ENCODE results near the gene EPB41L1. TPM values are rescaled to one million over a fixed set of nuclear protein-coding genes. Genes with fewer than 3 reads are reported as not detected.

EPB41L1 gene
- total and polyA plus RNA-seq, 5 donors from 2014 or later, result 0.54 TPM; not detected in 4

GRCh38 chr20:36249450-36249849 is 94.9 kb downstream of the EPB41L1 start:
- Mint-ChIP-seq H3K9me3 (no peaks in the 10 kb centered on the region), H3K4me3 (no peak overlapping the region), H3K27me3 (no peaks in the 10 kb centered on the region), H3K36me3 (peaks cover 36% of the 10 kb centered on the region), H3K4me1 (peaks cover 0 to 44% (median 26%) of the 10 kb centered on the region in 4 donors), H3K27ac (peak overlapping the region in 2 of 3 donors; percentile 40 to 42)
- Histone ChIP-seq H3K9me3 (ENCODE audit: control insufficient read depth in 2 of 2, low read length in 2 of 2) (no peaks in the 10 kb centered on the region), H3K4me3 (ENCODE audit: low read depth, low read length) (no peak overlapping the region), H3K27me3 (ENCODE audit: control insufficient read depth, insufficient read depth, low read length) (no peaks in the 10 kb centered on the region), H3K4me1 (ENCODE audit: control insufficient read depth, insufficient read depth, low read length, poor library complexity, severe bottlenecking) (peaks cover 6% of the 10 kb centered on the region), H3K27ac (ENCODE audit: insufficient read depth, low read length, poor library complexity, severe bottlenecking) (no peak overlapping the region), H3K36me3 (ENCODE audit: control insufficient read depth, insufficient read depth, low read length) (peaks cover 87% of the 10 kb centered on the region)
- ATAC-seq (ENCODE audit: low read depth in 2 of 2), result no peak
- DNase-seq, result no peak

GRCh38 chr20:36251426-36251825 is 96.9 kb downstream of the EPB41L1 start:
- Histone ChIP-seq H3K27me3 (ENCODE audit: control insufficient read depth, insufficient read depth, low read length) (no peaks in the 10 kb centered on the region), H3K9me3 (ENCODE audit: control insufficient read depth in 2 of 2, low read length in 2 of 2) (no peaks in the 10 kb centered on the region), H3K36me3 (ENCODE audit: control insufficient read depth, insufficient read depth, low read length) (peaks cover 84% of the 10 kb centered on the region), H3K4me3 (ENCODE audit: low read depth, low read length) (no peak overlapping the region), H3K27ac (ENCODE audit: insufficient read depth, low read length, poor library complexity, severe bottlenecking) (no peak overlapping the region), H3K4me1 (ENCODE audit: control insufficient read depth, insufficient read depth, low read length, poor library complexity, severe bottlenecking) (peaks cover 6% of the 10 kb centered on the region)
- Mint-ChIP-seq H3K27ac (no peak overlapping the region), H3K36me3 (peaks cover 43% of the 10 kb centered on the region), H3K9me3 (no peaks in the 10 kb centered on the region), H3K4me1 (peaks cover 0 to 40% (median 26%) of the 10 kb centered on the region in 4 donors), H3K27me3 (no peaks in the 10 kb centered on the region), H3K4me3 (no peak overlapping the region)
- no peak for DNase-seq
- no peak for ATAC-seq (ENCODE audit: low read depth in 2 of 2)

- Histone ChIP-seq H3K36me3 (ENCODE audit: control insufficient read depth, insufficient read depth, low read length) (peaks cover 81% of the 10 kb centered on the region), H3K4me1 (ENCODE audit: control insufficient read depth, insufficient read depth, low read length, poor library complexity, severe bottlenecking) (peaks cover 6% of the 10 kb centered on the region), H3K4me3 (ENCODE audit: low read depth, low read length) (no peak overlapping the region), H3K27ac (ENCODE audit: insufficient read depth, low read length, poor library complexity, severe bottlenecking) (no peak overlapping the region), H3K27me3 (ENCODE audit: control insufficient read depth, insufficient read depth, low read length) (no peaks in the 10 kb centered on the region), H3K9me3 (ENCODE audit: control insufficient read depth in 2 of 2, low read length in 2 of 2) (no peaks in the 10 kb centered on the region)
- ATAC-seq (ENCODE audit: low read depth in 2 of 2) (no peak), DNase-seq (no peak)
- Mint-ChIP-seq H3K4me1 (peaks cover 0 to 36% (median 26%) of the 10 kb centered on the region in 4 donors), H3K27me3 (no peaks in the 10 kb centered on the region), H3K9me3 (no peaks in the 10 kb centered on the region), H3K36me3 (peaks cover 44% of the 10 kb centered on the region), H3K27ac (peak overlapping the region; percentile 20 to 82 (median 74)), H3K4me3 (no peak overlapping the region)
These were observed 98.0 kb downstream of the EPB41L1 start for GRCh38 chr20:36252511-36252910.

GRCh38 chr20:36253036-36253435 is 98.5 kb downstream of the EPB41L1 start:
- DNase-seq (no peak), ATAC-seq (ENCODE audit: low read depth in 2 of 2) (no peak)
- peaks cover 79% of the 10 kb centered on the region for H3K36me3 ChIP-seq (ENCODE audit: control insufficient read depth, insufficient read depth, low read length)
- no peaks in the 10 kb centered on the region for H3K9me3 ChIP-seq (ENCODE audit: control insufficient read depth in 2 of 2, low read length in 2 of 2)
- Mint-ChIP-seq H3K27ac (peak overlapping the region in 1 of 3 donors; percentile 59), H3K27me3 (no peaks in the 10 kb centered on the region), H3K4me3 (no peak overlapping the region), H3K9me3 (no peaks in the 10 kb centered on the region), H3K4me1 (peaks cover 0 to 33% (median 23%) of the 10 kb centered on the region in 4 donors), H3K36me3 (peaks cover 39% of the 10 kb centered on the region)
- H3K27ac ChIP-seq (ENCODE audit: insufficient read depth, low read length, poor library complexity, severe bottlenecking), result no peak overlapping the region
- no peak overlapping the region for H3K4me3 ChIP-seq (ENCODE audit: low read depth, low read length)
- H3K4me1 ChIP-seq (ENCODE audit: control insufficient read depth, insufficient read depth, low read length, poor library complexity, severe bottlenecking), result peaks cover 6% of the 10 kb centered on the region
- H3K27me3 ChIP-seq (ENCODE audit: control insufficient read depth, insufficient read depth, low read length), result no peaks in the 10 kb centered on the region

GRCh38 chr20:36254076-36254475 is 99.5 kb downstream of the EPB41L1 start:
- no peaks in the 10 kb centered on the region for H3K27me3 Mint-ChIP-seq
- peaks cover 0 to 22% (median 16%) of the 10 kb centered on the region in 4 donors for H3K4me1 Mint-ChIP-seq
- H3K9me3 ChIP-seq (ENCODE audit: control insufficient read depth in 2 of 2, low read length in 2 of 2), result no peaks in the 10 kb centered on the region
- DNase-seq (no peak), ATAC-seq (ENCODE audit: low read depth in 2 of 2) (no peak)
- no peak overlapping the region for H3K27ac Mint-ChIP-seq
- H3K27me3 ChIP-seq (ENCODE audit: control insufficient read depth, insufficient read depth, low read length), result no peaks in the 10 kb centered on the region
- H3K4me3 ChIP-seq (ENCODE audit: low read depth, low read length), result no peak overlapping the region
- peaks cover 0 to 1% (median 0%) of the 10 kb centered on the region in 7 donors for H3K9me3 Mint-ChIP-seq
- peaks cover 69% of the 10 kb centered on the region for H3K36me3 ChIP-seq (ENCODE audit: control insufficient read depth, insufficient read depth, low read length)
- no peak overlapping the region for H3K4me3 Mint-ChIP-seq
- H3K4me1 ChIP-seq (ENCODE audit: control insufficient read depth, insufficient read depth, low read length, poor library complexity, severe bottlenecking), result peaks cover 6% of the 10 kb centered on the region
- peaks cover 32% of the 10 kb centered on the region for H3K36me3 Mint-ChIP-seq
- no peak overlapping the region for H3K27ac ChIP-seq (ENCODE audit: insufficient read depth, low read length, poor library complexity, severe bottlenecking)

GRCh38 chr20:36255445-36255844 is 100.9 kb downstream of the EPB41L1 start:
- DNase-seq (no peak), ATAC-seq (ENCODE audit: low read depth in 2 of 2) (no peak)
- H3K4me3 Mint-ChIP-seq, result no peak overlapping the region
- H3K9me3 Mint-ChIP-seq, result peaks cover 0 to 1% (median 0%) of the 10 kb centered on the region in 7 donors
- Histone ChIP-seq H3K27me3 (ENCODE audit: control insufficient read depth, insufficient read depth, low read length) (no peaks in the 10 kb centered on the region), H3K27ac (ENCODE audit: insufficient read depth, low read length, poor library complexity, severe bottlenecking) (no peak overlapping the region), H3K9me3 (ENCODE audit: control insufficient read depth in 2 of 2, low read length in 2 of 2) (no peaks in the 10 kb centered on the region), H3K4me1 (ENCODE audit: control insufficient read depth, insufficient read depth, low read length, poor library complexity, severe bottlenecking) (no peaks in the 10 kb centered on the region), H3K4me3 (ENCODE audit: low read depth, low read length) (no peak overlapping the region), H3K36me3 (ENCODE audit: control insufficient read depth, insufficient read depth, low read length) (peaks cover 61% of the 10 kb centered on the region)
- H3K27me3 Mint-ChIP-seq, result peaks cover 4% of the 10 kb centered on the region
- H3K36me3 Mint-ChIP-seq, result peaks cover 30% of the 10 kb centered on the region
- H3K4me1 Mint-ChIP-seq, result peaks cover 0 to 15% (median 11%) of the 10 kb centered on the region in 4 donors
- H3K27ac Mint-ChIP-seq, result no peak overlapping the region

GRCh38 chr20:36259177-36260061 is 104.9 kb downstream of the EPB41L1 start:
- H3K36me3 Mint-ChIP-seq, result peaks cover 24% of the 10 kb centered on the region

More at GRCh38 chr20:36259177-36260061, 104.9 kb downstream of the EPB41L1 start:
- Histone ChIP-seq H3K4me1 (ENCODE audit: control insufficient read depth, insufficient read depth, low read length, poor library complexity, severe bottlenecking) (no peaks in the 10 kb centered on the region), H3K27me3 (ENCODE audit: control insufficient read depth, insufficient read depth, low read length) (no peaks in the 10 kb centered on the region), H3K9me3 (ENCODE audit: control insufficient read depth in 2 of 2, low read length in 2 of 2) (no peaks in the 10 kb centered on the region), H3K27ac (ENCODE audit: insufficient read depth, low read length, poor library complexity, severe bottlenecking) (no peak overlapping the region), H3K36me3 (ENCODE audit: control insufficient read depth, insufficient read depth, low read length) (peaks cover 27% of the 10 kb centered on the region), H3K4me3 (ENCODE audit: low read depth, low read length) (no peak overlapping the region)
- ATAC-seq (ENCODE audit: low read depth in 2 of 2) (no peak), DNase-seq (no peak)
- Mint-ChIP-seq H3K4me1 (no peaks in the 10 kb centered on the region), H3K4me3 (no peak overlapping the region), H3K27me3 (peaks cover 5% of the 10 kb centered on the region), H3K9me3 (peaks cover 0 to 4% (median 0%) of the 10 kb centered on the region in 7 donors), H3K27ac (no peak overlapping the region)

All from CD4-positive, CD25-positive, alpha-beta regulatory T cell (primary cell).